GM21825 (cell line): ENCODE results near the gene ULK3.
"Not testable (repeated sequence)": the region's sequence is repeated elsewhere in the genome, so short reads cannot be mapped to it uniquely, and the experiment has no call there.

Source experiments
- ATAC-seq: cut with Tn5 transposase; IDR thresholded peaks from one replicate; pipeline ENCODE4 v1.9.1; 2021; ENCODE audit warnings: mild to moderate bottlenecking, moderate library complexity; ENCODE audit not compliant: unreplicated experiment

The ULK3 gene

GRCh38 chr15:74842581-74843444, at the start of gene ULK3:
Gene ULK3 (minus strand): TSS chr15:74843156. CDS start chr15:74843105, 51 bp downstream.
- peak; percentile 83 for ATAC-seq

- no peak for ATAC-seq
Observed at GRCh38 chr15:74892313-74892712, 49.4 kb upstream of the ULK3 start.

- no peak for ATAC-seq
Observed at GRCh38 chr15:74891469-74891868, 48.5 kb upstream of the ULK3 start.

- ATAC-seq: no peak
Observed at GRCh38 chr15:74890665-74890960, 47.7 kb upstream of the ULK3 start.

- ATAC-seq: peak; percentile 84
Observed at GRCh38 chr15:74889883-74890664, 47.1 kb upstream of the ULK3 start, which contains the start of gene MPI. Gene MPI (plus strand): TSS chr15:74890042. CDS start chr15:74890074, 32 bp downstream.

GRCh38 chr15:74889390-74889882, 46.5 kb upstream of the ULK3 start:
- ATAC-seq: peak; percentile 19

GRCh38 chr15:74888716-74889115, 45.8 kb upstream of the ULK3 start:
- ATAC-seq: no peak

GRCh38 chr15:74887537-74888193, 44.7 kb upstream of the ULK3 start:
- ATAC-seq: not testable (repeated sequence)

GRCh38 chr15:74885461-74885860, 42.5 kb upstream of the ULK3 start:
- no peak for ATAC-seq

GRCh38 chr15:74884428-74885223, 41.7 kb upstream of the ULK3 start:
- ATAC-seq: no peak

GRCh38 chr15:74882528-74882927, 39.6 kb upstream of the ULK3 start:
- no peak for ATAC-seq

GRCh38 chr15:74878273-74878672, 35.3 kb upstream of the ULK3 start:
- no peak for ATAC-seq

GRCh38 chr15:74873756-74874424, 30.9 kb upstream of the ULK3 start:
- no peak for ATAC-seq

- peak; percentile 71 for ATAC-seq
Observed at GRCh38 chr15:74873036-74873755, 30.2 kb upstream of the ULK3 start, which contains the start of gene SCAMP2. Gene SCAMP2 (minus strand): TSS chr15:74873365. CDS start chr15:74873255, 110 bp downstream.

- ATAC-seq: no peak
Observed at GRCh38 chr15:74872702-74873035, 29.7 kb upstream of the ULK3 start.

GRCh38 chr15:74870436-74871215, 27.7 kb upstream of the ULK3 start:
- no peak for ATAC-seq

GRCh38 chr15:74869726-74870407, 26.9 kb upstream of the ULK3 start:
- ATAC-seq: peak; percentile 43

GRCh38 chr15:74869372-74869725, 26.4 kb upstream of the ULK3 start:
- ATAC-seq: no peak
